ENCODE results near the gene TTC24.

- TF ChIP-seq CTCF (IDR thresholded peaks at IDR 0.05; ENCODE audit: low read depth, low read length, poor library complexity, severe bottlenecking) (no peak), EZH2phosphoT487 (IDR thresholded peaks at IDR 0.05; ENCODE audit: borderline replicate concordance, low read length) (no peak)
Observed at GRCh38 chr1:156616463-156616862, 36.9 kb downstream of the TTC24 start.

Data from DOHH2 (cell line).